DOHH2 (cell line): ENCODE results near the gene B3GNT2.

ENCODE experiments used
- H3F3A ChIP-seq: fragments of 200-600 bp; sonication (generic), shearing (Covaris generic); 2 replicates; pipeline ENCODE4 v1.6.0; 2016; ENCODE audit warnings: antibody characterized with exemption, mild to moderate bottlenecking; ENCODE audit not compliant: control insufficient read depth, insufficient read depth
- H3K27ac ChIP-seq: fragments of 200-600 bp; sonication (generic); 2 replicates; pipeline ENCODE4 v1.5.1; 2014; ENCODE audit warnings: low read depth, mild to moderate bottlenecking, low read length, moderate library complexity
- H3K27me3 ChIP-seq: fragments of 200-600 bp; sonication (generic); 2 replicates; pipeline ENCODE4 v1.6.1; 2014; ENCODE audit warnings: mild to moderate bottlenecking, low read length, mixed read lengths; ENCODE audit not compliant: control insufficient read depth
- H3K36me3 ChIP-seq: fragments of 200-600 bp; sonication (generic); 2 replicates; pipeline ENCODE4 v1.6.1; 2014; ENCODE audit warnings: mild to moderate bottlenecking, low read length, moderate library complexity, mixed read lengths; ENCODE audit not compliant: control insufficient read depth
- H3K4me1 ChIP-seq: fragments of 200-600 bp; sonication (generic); 2 replicates; pipeline ENCODE4 v1.6.1; 2014; ENCODE audit warnings: mild to moderate bottlenecking, low read length, mixed read lengths; ENCODE audit not compliant: control insufficient read depth
- H3K4me2 ChIP-seq: fragments of 200-600 bp; sonication (generic); 2 replicates; pipeline ENCODE4 v1.6.0; 2014; ENCODE audit warnings: mild to moderate bottlenecking, low read length, moderate library complexity
- H3K4me3 ChIP-seq: fragments of 200-600 bp; sonication (generic); 2 replicates; pipeline ENCODE4 v1.5.1; 2014; ENCODE audit warnings: mild to moderate bottlenecking, low read length, mixed read lengths
- H3K79me2 ChIP-seq: fragments of 200-600 bp; sonication (generic); 2 replicates; pipeline ENCODE4 v1.6.1; 2014; ENCODE audit warnings: mild to moderate bottlenecking, low read length, mixed read lengths; ENCODE audit not compliant: control insufficient read depth
- H3K9me2 ChIP-seq: fragments of 200-600 bp; sonication (generic); replicated peaks from 2 replicates; pipeline ENCODE4 v1.6.1; 2014; ENCODE audit warnings: mild to moderate bottlenecking, low read length, mixed read lengths; ENCODE audit not compliant: control insufficient read depth
- H3K9me3 ChIP-seq: fragments of 200-600 bp; sonication (generic); 2 replicates; pipeline ENCODE4 v1.6.1; 2014; ENCODE audit warnings: antibody characterized with exemption, low read length, mixed read lengths; ENCODE audit not compliant: control insufficient read depth, insufficient read depth
- H4K20me1 ChIP-seq: fragments of 200-600 bp; sonication (generic); 2 replicates; pipeline ENCODE4 v1.6.0; 2014; ENCODE audit warnings: low read depth, mild to moderate bottlenecking, antibody characterized with exemption, low read length, moderate library complexity; ENCODE audit not compliant: control insufficient read depth, insufficient read depth
- CTCF ChIP-seq: fragments of 200-600 bp; sonication (generic); IDR thresholded peaks from one replicate; pipeline ENCODE4 v1.5.1; 2014; ENCODE audit warnings: antibody characterized with exemption, mild to moderate bottlenecking, low read depth, low read length; ENCODE audit not compliant: poor library complexity, severe bottlenecking
- EZH2phosphoT487 ChIP-seq: fragments of 200-600 bp; sonication (generic); IDR thresholded peaks from 2 replicates; pipeline ENCODE4 v1.6.1; 2017; ENCODE audit warnings: borderline replicate concordance, mild to moderate bottlenecking, antibody characterized with exemption, low read length, moderate library complexity, mixed read lengths

B3GNT2 gene

GRCh38 chr2:62236499-62236898, 40.6 kb downstream of the B3GNT2 start:
- H3K4me1 ChIP-seq = no peaks in the 10 kb centered on the region
- H3K27me3 ChIP-seq = no peaks in the 10 kb centered on the region
- TF ChIP-seq EZH2phosphoT487 (no peak), CTCF (no peak)
- H3K9me3 ChIP-seq = no peaks in the 10 kb centered on the region
- H3K36me3 ChIP-seq = no peaks in the 10 kb centered on the region
- H3K27ac ChIP-seq = no peak overlapping the region
- H3K4me3 ChIP-seq = no peak overlapping the region
- H4K20me1 ChIP-seq = no peaks in the 10 kb centered on the region
- H3F3A ChIP-seq = no peaks in the 10 kb centered on the region
- H3K9me2 ChIP-seq = no peaks in the 10 kb centered on the region
- no peak overlapping the region for H3K4me2 ChIP-seq
- no peaks in the 10 kb centered on the region for H3K79me2 ChIP-seq

- TF ChIP-seq EZH2phosphoT487 (no peak), CTCF (no peak)
- Histone ChIP-seq H3K4me2 (no peak overlapping the region), H3K4me1 (no peaks in the 10 kb centered on the region), H3K27ac (no peak overlapping the region), H3K4me3 (no peak overlapping the region), H3K9me3 (no peaks in the 10 kb centered on the region), H3K9me2 (no peaks in the 10 kb centered on the region), H3K79me2 (no peaks in the 10 kb centered on the region), H3K36me3 (no peaks in the 10 kb centered on the region), H3F3A (no peaks in the 10 kb centered on the region), H4K20me1 (no peaks in the 10 kb centered on the region), H3K27me3 (no peaks in the 10 kb centered on the region)
Measured at GRCh38 chr2:62238236-62238635, 42.3 kb downstream of the B3GNT2 start.

- H3K4me3 ChIP-seq = no peak overlapping the region
- no peaks in the 10 kb centered on the region for H3K9me2 ChIP-seq
- H3K4me1 ChIP-seq = no peaks in the 10 kb centered on the region
- no peaks in the 10 kb centered on the region for H3K9me3 ChIP-seq
- H4K20me1 ChIP-seq = no peaks in the 10 kb centered on the region
- no peak overlapping the region for H3K27ac ChIP-seq
- no peaks in the 10 kb centered on the region for H3K79me2 ChIP-seq
- H3K36me3 ChIP-seq = no peaks in the 10 kb centered on the region
- TF ChIP-seq CTCF = no peak
- no peak for TF ChIP-seq EZH2phosphoT487
- H3F3A ChIP-seq = no peaks in the 10 kb centered on the region
- no peak overlapping the region for H3K4me2 ChIP-seq
- H3K27me3 ChIP-seq = no peaks in the 10 kb centered on the region
Measured at GRCh38 chr2:62240546-62240945, 44.6 kb downstream of the B3GNT2 start.

- Histone ChIP-seq H3K36me3 (no peaks in the 10 kb centered on the region), H3K4me3 (no peak overlapping the region)
- TF ChIP-seq CTCF (no peak), EZH2phosphoT487 (no peak)
Measured at GRCh38 chr2:62243983-62244382, 48.1 kb downstream of the B3GNT2 start.

More at GRCh38 chr2:62243983-62244382, 48.1 kb downstream of the B3GNT2 start:
- Histone ChIP-seq H3K79me2 (no peaks in the 10 kb centered on the region), H3K9me3 (no peaks in the 10 kb centered on the region), H3K27ac (no peak overlapping the region), H3K9me2 (no peaks in the 10 kb centered on the region), H3K4me1 (no peaks in the 10 kb centered on the region), H3F3A (no peaks in the 10 kb centered on the region), H3K4me2 (no peak overlapping the region), H4K20me1 (no peaks in the 10 kb centered on the region), H3K27me3 (no peaks in the 10 kb centered on the region)
